NCI-H524 (cell line): ENCODE results near the gene STOM.

Experiments used
- DNase-seq, 2 experiments: peaks; one replicate each; lab custom pipeline; 2025; lab: John Stamatoyannopoulos, UW

Gene STOM

DNA sequence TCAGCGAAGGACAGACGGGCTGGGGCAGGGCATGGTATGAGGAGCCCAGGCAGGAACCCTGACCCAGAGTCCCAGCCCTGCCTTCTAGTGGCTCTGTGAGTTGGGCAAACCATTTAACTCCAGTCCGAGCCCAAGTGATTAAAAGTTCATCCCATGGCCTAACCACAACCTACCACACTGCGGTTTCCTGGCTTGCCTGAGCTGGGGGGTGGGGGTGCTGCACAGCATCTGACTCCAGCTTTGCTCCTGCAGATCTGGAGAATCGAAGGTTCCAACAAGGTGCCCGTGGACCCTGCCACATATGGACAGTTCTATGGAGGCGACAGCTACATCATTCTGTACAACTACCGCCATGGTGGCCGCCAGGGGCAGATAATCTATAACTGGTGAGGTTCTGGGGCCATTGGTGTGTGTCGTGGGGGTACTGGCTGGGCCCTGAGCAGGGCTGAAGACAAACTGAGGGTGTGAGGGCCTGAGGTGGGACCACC lies 49.0 kb downstream of the STOM start:
- DNase-seq, result no peak

DNA sequence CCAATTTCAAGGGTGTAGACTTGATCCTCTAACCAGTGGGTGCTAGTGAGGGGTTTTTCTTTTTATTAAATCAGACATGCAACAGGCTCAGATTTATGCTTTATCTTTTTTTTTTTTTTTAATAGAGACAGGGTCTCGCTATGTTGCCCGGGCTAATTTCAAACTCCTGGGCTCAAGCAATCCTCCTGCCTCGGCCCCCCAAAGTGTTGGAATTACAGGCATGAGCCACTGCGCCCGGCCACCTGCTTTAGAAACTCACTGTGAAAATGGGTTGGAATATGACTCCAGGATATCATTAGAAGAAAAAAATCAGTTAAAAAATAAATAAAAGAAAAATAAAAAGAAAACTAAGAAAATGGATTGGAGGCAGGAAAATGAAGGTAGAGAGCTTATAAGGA lies 50.7 kb downstream of the STOM start:
- no peak for DNase-seq

- no peak for DNase-seq
Measured at GRCh38 chr9:121318631-121319382, 51.2 kb downstream of the STOM start.

DNA sequence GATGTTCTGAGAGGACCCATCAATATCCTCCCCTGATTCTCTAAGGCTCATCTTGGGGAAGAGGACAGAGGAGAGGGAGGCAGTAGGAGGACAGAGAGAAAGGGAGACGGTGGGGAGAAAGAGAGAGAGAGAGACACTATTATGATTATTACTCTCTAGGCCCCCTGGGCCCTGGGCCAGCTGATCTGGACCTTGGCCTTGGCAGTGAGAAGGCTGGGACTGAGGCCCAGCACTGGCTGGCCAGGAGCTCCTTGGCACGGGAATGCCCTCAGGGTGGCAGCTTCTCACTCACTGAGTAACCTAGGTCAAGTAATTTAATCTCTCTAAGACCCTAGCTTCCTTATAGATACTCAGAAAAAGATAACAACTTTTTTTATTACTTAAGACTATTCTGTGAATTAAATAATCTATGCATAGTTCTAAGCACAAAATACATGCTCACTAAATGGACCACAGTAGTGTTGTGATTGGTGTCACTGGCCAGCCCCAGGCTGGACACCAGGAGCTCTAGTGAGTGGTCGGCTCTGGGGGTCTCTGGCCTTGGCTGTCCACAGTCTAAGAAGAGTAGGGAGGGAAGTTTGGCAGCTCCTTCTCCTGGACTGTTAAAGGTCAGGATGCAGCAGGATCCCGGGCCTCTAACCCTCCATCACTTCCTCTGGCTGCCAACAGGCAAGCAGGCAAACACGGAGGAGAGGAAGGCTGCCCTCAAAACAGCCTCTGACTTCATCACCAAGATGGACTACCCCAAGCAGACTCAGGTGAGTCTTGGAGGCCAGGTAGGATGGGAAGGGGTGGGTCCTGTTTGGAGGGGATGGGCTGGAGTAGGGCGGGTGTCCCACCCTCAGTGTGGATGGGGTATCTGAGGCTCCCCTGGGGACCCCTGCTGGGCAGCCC lies 52.1 kb downstream of the STOM start:
- no peak for DNase-seq

- DNase-seq, result no peak
Measured at GRCh38 chr9:121316852-121317373, 53.1 kb downstream of the STOM start.

DNA sequence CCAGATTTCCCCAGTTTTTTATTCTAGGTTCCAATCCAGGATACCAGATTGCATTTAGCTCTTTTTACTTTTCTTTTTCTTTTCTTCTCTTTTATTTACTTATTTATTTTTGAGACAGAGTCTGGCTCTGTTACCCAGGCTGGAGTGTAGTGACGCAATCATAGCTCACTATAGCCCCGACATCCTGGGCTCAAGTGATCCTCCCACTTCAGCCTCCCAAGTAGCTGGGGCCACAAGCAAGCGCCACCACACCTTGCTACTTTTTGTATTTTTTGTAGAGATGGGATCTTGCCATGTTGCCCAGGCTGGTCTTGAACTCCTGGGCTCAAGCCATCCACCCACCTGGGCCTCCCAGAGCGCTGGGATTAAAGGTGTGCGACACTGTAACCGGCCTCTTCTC lies 53.7 kb downstream of the STOM start:
- no peak for DNase-seq

DNA sequence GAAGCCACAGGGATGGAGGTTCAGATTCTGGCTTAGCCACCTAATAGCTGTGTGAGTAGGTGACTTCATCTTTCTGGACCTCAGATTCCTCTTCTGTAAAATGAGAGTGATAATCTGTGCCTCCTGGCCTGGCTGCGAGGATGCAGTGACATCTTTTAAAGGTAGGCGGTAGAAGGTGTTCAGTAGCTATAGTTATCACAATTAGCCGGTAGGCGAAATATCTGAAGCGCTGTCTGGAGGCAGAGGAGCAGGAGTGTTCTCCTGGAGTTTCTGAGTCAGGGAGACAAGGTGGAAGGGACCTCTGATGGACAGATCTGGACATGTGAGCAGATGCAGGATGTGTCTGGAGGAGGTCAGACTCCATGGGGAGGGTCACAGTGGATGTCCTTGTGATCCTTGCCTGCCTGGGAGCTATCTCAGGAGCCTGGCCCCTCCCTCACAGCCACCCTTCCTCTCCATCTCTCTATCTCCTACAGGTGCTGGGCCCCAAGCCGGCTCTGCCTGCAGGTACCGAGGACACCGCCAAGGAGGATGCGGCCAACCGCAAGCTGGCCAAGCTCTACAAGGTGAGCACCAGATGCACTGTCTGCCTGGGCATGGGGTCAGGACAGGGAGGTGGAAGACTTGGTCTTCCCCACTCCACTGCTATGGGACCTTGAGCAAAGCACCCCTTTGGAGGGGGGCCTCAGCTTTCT lies 56.4 kb downstream of the STOM start:
- no peak for DNase-seq

- no peak for DNase-seq
Measured at GRCh38 chr9:121312169-121312568, 57.9 kb downstream of the STOM start.

GRCh38 chr9:121310571-121310970 lies 59.5 kb downstream of the STOM start:
- no peak for DNase-seq

DNA sequence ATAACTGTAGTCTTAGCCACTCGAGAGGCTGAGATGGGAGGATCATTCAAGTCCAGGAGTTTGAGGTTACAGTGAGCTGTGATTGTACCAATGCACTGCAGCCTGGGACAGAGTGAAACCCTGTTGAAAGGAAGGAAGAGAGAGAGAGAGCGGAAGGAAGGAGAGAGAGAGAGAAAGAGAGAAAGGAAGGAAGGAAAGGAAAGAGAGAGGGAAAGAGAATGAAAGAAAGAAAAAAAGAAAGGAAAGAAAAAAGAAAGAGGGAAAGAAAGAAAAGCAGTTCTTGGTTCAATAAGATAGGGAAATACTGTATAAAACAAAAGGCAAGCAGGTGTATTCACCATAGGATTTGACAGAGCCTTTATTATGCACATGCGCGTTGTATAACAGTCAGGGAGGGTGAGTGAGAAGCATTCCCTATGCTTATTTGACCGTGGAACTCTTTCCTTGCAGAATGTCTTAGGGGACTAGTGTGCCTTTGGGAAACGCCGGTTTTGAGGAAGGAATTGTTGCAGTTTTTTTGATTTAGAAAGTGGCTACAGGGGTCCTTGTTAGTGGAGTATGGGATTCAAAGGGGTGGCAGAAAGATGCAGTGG lies 60.1 kb downstream of the STOM start:
- no peak for DNase-seq

- no peak for DNase-seq
Measured at GRCh38 chr9:121309171-121309570, 60.9 kb downstream of the STOM start.

DNA sequence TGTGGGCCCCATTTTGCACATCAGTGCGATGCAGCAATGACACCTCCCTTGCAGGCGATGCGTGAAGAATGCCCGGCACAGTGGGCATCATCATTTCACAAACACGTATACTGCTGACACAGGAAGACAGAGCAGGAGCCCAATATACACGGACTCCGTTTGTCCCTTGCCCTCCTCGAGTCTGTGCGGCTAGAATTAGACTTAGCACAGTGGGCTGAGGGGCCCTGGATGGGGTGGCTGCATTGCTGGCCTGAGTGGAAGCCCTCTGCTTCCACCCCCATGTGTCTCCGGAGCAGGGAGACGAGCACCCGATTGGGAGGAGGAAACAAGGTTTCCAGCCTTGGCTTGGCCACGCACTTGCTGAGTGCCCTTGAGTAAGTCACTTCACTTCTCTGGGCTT lies 61.3 kb downstream of the STOM start:
- DNase-seq, result no peak

DNA sequence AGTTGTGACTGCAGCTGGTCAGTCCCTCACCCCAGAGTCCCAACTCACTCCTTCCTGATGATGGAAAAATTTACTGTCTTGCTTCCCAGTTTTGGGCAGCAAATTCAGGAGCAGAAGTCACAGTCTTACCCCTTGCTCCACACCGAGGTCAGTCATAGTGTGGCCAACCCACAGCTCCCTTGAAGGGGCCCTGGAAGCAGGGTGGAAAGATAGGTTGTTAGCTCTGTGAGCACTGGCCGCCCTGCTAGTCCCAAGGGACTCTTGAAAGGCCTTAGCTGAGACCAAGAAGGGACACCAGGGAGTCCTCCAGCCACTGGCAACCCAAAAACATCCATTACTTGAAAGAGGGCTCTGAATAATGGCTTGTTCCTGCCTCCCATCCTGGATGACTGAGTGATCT lies 62.1 kb downstream of the STOM start:
- DNase-seq, result no peak

DNA sequence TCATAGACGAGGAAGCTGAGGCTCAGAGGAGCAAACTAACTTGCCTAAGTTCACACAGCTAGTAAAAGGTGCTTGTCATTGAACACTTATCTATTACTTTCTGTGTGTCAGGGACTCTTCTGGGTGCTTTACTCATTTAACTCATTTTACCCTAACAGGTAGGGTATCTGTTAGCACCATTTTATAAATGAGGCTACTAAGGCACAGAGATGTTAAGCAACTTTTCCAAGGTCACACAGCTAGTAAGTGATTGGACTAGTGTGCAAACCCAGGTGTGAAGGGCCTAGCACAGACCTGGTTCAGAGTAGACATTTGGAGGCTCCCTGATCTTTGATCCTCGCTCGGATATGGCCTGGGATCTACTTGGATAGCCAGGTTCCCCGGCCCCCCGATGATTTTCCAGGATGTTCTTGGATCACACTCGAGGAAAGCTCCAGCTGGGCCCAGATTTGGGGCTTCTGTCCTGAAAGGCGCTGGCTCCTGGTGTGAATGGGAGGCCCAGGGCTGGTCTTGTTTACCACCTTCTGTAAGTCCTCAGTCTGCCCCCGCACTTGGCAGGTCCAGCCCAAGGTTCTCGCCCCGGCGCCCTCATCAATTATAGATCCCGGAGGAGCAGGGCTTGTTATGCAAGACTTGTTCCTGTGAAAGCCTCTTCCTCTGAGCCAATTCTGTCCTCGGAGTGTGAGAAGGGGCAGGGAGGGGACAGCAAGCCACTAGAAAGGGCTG lies 64.6 kb downstream of the STOM start:
- DNase-seq, result no peak

GRCh38 chr9:121304707-121305106 lies 65.3 kb downstream of the STOM start:
- DNase-seq, result no peak

DNA sequence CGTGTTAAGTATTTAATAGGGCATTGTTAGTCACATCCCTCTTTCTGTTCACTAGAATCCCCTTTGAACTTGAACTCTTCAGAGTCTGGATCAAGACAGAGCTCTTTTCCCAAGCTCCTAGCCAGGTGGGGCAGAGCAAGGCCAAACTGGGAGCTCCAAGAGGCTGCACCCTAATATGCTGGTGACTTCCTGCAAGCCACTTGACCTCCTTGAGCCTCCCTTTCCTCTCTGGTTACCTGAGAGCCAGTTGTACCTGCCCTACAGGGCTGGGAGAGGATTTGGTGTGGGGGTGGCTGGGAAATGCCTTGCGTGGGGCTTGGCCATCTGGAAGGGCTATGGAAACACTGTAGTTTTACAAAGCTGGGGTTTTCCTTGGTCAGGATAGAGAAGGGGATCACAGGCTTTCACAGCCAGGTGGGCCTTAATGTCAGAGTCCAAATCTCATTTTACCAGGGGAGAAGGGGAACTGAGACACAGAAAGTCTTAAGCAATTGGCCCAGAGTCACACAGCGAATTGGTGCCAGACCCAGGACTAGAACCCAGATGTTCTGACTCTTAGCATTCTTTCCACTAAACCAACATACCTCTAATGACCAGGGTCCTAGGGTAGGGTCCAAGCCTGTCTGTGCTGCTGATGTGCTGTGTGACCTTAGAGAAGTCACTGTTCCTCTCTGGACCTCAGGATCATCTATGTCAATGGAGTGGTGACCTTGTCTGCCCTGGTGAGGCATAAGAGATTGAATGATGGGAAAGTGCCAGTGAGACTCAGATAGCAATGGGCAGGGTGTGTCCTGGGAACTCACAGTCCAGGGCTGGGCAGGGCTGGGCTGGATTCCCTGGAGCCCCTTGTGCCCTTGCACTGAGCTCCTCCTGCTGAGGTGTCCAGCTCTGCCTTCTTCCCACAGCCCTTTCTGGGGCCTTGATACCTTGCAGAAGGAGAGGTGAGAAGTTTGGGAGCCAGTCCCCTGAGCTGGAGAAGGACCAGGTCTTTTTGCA lies 66.3 kb downstream of the STOM start:
- no peak for DNase-seq

DNA sequence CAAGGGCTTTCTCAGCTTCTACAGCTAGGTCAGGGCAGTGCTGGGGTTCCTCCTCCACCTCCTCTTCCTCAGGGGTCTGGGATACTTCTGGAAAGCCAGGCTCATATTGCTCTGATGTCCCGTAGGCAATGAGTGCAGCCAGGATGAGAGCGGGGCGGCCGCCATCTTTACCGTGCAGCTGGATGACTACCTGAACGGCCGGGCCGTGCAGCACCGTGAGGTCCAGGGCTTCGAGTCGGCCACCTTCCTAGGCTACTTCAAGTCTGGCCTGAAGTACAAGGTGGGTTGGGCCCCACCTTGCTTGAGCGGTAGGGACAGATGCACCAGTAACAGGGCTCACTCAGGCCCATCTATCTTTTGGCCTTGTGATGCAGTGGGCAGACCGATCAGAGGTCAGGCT lies 67.3 kb downstream of the STOM start:
- no peak for DNase-seq

DNA sequence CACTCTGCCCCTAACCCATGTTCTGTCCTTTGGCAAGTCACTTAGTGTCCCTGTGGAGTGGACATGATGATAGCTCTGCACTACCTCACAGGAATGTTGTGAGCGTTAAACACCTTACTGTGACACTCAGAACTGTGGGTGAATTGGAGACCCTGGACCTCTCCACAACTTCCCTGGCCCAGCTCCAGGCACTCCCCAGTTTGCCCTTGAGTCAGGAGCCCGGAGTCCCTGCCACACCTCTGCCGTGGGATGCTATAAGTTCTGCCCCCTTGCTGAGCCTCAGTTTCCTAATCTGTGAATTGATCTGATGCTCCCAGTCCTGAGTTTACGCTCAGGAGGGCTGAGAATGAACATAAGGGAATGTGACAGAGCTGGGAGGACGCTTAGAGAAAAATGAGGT lies 67.7 kb downstream of the STOM start:
- DNase-seq, result no peak

GRCh38 chr9:121301881-121302286 lies 68.2 kb downstream of the STOM start:
- no peak for DNase-seq
